ENCODE measurements around the gene EIF3A. TPM values are rescaled to one million over a fixed set of nuclear protein-coding genes. Genes with fewer than 3 reads are reported as not detected.
"Not testable (repeated sequence)": the region's sequence is repeated elsewhere in the genome, so short reads cannot be mapped to it uniquely, and the experiment has no call there.

Gene EIF3A
- total and polyA plus RNA-seq, 4 donors: 37.1 to 101 (median 80.5) TPM

DNA sequence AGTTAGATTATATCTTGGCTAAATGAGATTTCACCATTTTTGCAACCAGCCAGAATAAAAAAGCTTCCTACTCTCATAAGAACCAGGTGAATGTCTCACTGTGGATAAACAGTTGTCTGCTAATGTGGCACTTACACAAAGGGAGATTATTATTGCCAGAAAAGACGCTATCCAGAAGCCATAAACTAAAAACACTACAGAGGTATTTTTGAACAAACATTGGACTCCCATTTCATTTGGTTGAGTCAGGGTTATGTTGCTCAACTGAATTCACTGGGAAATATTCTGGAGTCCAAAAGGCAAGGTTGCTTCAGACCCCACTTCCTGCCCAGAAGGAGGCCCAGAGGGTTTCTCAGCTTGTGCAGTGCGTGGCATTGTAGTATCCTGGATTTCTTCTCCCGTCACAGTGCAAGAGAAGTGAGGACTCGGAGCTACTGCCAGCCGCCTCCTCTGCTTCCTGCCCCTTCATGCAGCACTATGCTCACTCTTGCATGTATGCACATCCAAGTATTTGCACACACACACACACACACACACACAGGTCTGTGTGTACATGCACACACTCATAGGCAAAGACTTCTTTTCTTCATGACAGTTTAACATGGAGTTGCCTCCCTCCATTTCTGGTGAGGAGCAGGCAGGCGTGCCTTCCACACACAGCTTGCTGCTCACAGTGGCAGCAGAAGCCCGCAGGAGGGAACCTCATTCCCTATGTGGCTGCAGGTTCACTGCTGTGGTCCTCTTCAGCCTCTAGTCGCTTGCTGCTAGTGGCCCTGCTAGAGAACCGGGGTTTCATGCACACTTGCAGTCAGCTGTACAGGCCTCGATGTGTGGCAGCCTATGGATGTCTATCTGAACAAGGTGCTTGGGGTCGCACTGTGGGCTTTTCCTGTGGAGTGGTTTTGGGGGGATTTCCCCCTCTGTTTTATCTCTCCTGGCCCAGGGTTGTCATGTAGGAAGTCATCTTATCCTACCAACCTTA is 33.4 kb upstream of the EIF3A start:
- Histone ChIP-seq H3K9me3 (ENCODE audit: control insufficient read depth in 4 of 4, insufficient read depth in 3 of 4, low read length in 3 of 4) (no peaks in the 10 kb centered on the region), H3K4me1 (ENCODE audit: control insufficient read depth in 5 of 5, insufficient read depth in 5 of 5, low read length in 5 of 5) (no peaks in the 10 kb centered on the region), H3K27ac (ENCODE audit: low read depth in 1 of 2, low read length in 1 of 2) (no peak overlapping the region), H3K36me3 (ENCODE audit: control insufficient read depth in 4 of 4, insufficient read depth in 4 of 4, low read length in 4 of 4) (peaks cover 16 to 26% (median 21%) of the 10 kb centered on the region in 4 donors), H3K4me3 (no peak overlapping the region), H3K27me3 (ENCODE audit: control insufficient read depth in 3 of 3, insufficient read depth in 3 of 3, low read length in 2 of 3) (no peaks in the 10 kb centered on the region), H3K9ac (ENCODE audit: insufficient read depth in 1 of 2, low read length in 2 of 2) (no peak overlapping the region)
- 38 to 75% methylated on average over 11 of the region's 11 CpGs for WGBS, 2 donors
- no peak for DNase-seq
- no peak for ATAC-seq (ENCODE audit: insufficient read depth, low FRiP score)
- TF ChIP-seq, protein P1, sequence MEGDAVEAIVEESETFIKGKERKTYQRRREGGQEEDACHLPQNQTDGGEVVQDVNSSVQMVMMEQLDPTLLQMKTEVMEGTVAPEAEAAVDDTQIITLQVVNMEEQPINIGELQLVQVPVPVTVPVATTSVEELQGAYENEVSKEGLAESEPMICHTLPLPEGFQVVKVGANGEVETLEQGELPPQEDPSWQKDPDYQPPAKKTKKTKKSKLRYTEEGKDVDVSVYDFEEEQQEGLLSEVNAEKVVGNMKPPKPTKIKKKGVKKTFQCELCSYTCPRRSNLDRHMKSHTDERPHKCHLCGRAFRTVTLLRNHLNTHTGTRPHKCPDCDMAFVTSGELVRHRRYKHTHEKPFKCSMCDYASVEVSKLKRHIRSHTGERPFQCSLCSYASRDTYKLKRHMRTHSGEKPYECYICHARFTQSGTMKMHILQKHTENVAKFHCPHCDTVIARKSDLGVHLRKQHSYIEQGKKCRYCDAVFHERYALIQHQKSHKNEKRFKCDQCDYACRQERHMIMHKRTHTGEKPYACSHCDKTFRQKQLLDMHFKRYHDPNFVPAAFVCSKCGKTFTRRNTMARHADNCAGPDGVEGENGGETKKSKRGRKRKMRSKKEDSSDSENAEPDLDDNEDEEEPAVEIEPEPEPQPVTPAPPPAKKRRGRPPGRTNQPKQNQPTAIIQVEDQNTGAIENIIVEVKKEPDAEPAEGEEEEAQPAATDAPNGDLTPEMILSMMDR (IDR thresholded peaks at IDR 0.05; ENCODE audit: control extremely low read depth, extremely low read depth): no peak

DNA sequence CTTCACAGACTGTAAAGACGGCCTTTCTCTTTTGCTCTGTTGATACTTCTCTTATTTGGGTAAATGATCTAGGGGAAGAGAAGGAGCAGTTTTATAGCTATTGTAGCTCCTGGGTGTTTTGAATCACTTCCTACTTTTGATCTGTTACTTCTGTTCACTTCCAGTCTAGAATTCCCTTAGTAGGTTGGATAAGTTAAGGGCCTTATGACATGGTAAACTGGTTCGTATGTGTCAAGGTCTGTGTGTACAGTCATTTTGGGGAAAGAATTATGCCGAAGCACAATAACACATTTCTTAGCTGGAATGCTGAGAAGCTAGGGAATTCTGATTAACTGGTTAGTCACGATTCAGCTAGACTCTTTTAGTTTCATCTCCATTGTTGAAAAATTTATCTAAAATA is 31.4 kb upstream of the EIF3A start:
- TF ChIP-seq, protein P1 (IDR thresholded peaks at IDR 0.05; ENCODE audit: control extremely low read depth, extremely low read depth): no peak
- WGBS, 2 donors: 67 to 83% methylated on average over 4 of the region's 4 CpGs

DNA sequence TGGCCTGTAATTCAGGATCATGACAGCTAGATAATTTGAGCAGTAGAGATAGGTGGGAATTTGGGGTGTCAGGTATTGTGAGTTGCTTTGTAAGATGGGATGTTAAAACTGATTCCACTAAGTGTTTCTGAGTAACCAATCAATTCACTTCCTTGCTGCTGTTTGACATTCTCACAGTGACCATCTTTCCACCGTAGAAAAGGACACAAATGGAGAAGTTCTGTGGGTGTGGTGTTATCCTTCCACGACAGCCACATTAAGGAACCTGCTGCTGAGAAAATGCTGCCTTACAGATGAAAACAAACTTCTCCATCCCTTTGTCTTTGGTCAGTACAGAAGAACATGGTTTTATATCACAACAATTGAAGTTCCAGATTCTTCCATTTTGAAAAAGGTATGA is 27.2 kb upstream of the EIF3A start:
- H3K9ac ChIP-seq (ENCODE audit: insufficient read depth in 1 of 2, low read length in 2 of 2); H3K27ac ChIP-seq (ENCODE audit: low read depth in 1 of 2, low read length in 1 of 2): not testable (repeated sequence)
- 20 to 81% methylated on average over 2 of the region's 2 CpGs for WGBS, 2 donors

More for the DNA sequence above, 31.4 kb upstream of the EIF3A start:
- Histone ChIP-seq H3K9me3 (ENCODE audit: control insufficient read depth in 4 of 4, insufficient read depth in 3 of 4, low read length in 3 of 4) (no peaks in the 10 kb centered on the region), H3K9ac (ENCODE audit: insufficient read depth in 1 of 2, low read length in 2 of 2) (no peak overlapping the region), H3K27ac (ENCODE audit: low read depth in 1 of 2, low read length in 1 of 2) (no peak overlapping the region), H3K36me3 (ENCODE audit: control insufficient read depth in 4 of 4, insufficient read depth in 4 of 4, low read length in 4 of 4) (peaks cover 15 to 27% (median 21%) of the 10 kb centered on the region in 4 donors), H3K4me3 (no peak overlapping the region), H3K4me1 (ENCODE audit: control insufficient read depth in 5 of 5, insufficient read depth in 5 of 5, low read length in 5 of 5) (no peaks in the 10 kb centered on the region), H3K27me3 (ENCODE audit: control insufficient read depth in 3 of 3, insufficient read depth in 3 of 3, low read length in 2 of 3) (no peaks in the 10 kb centered on the region)
- ATAC-seq (ENCODE audit: insufficient read depth, low FRiP score): no peak
- no peak for DNase-seq

DNA sequence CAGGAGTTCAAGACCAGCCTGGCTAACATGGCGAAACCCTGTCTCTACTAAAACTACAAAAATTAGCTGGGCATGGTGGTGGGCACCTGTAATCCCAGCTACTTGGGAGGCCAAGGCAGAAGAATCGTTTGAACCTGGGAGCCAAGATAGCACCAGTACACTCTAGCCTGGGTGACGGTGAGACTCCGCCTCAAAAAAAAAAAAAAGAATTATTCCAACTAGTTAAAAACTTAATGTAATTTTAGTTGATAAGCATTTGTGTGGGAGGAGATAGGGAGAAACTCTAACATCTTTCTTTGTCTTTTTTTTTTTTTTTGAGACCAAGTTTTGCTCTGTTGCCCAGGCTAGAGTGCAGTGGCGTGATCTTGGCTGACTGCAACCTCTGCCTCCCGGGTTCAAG is 26.5 kb upstream of the EIF3A start:
- H3K27ac ChIP-seq (ENCODE audit: low read depth in 1 of 2, low read length in 1 of 2); DNase-seq; ATAC-seq (ENCODE audit: insufficient read depth, low FRiP score); H3K9ac ChIP-seq (ENCODE audit: insufficient read depth in 1 of 2, low read length in 2 of 2); H3K27me3 ChIP-seq (ENCODE audit: control insufficient read depth in 3 of 3, insufficient read depth in 3 of 3, low read length in 2 of 3); H3K4me3 ChIP-seq; H3K9me3 ChIP-seq (ENCODE audit: control insufficient read depth in 4 of 4, insufficient read depth in 3 of 4, low read length in 3 of 4): not testable (repeated sequence)
- H3K4me1 ChIP-seq (ENCODE audit: control insufficient read depth in 5 of 5, insufficient read depth in 5 of 5, low read length in 5 of 5): peaks cover 0 to 11% (median 2%) of the 10 kb centered on the region in 5 donors
- peaks cover 2 to 16% (median 10%) of the 10 kb centered on the region in 4 donors for H3K36me3 ChIP-seq (ENCODE audit: control insufficient read depth in 4 of 4, insufficient read depth in 4 of 4, low read length in 4 of 4)
- 90 to 97% methylated on average over 6 of the region's 6 CpGs for WGBS, 2 donors

More for the DNA sequence above, 27.2 kb upstream of the EIF3A start:
- Histone ChIP-seq H3K36me3 (ENCODE audit: control insufficient read depth in 4 of 4, insufficient read depth in 4 of 4, low read length in 4 of 4) (peaks cover 5 to 21% (median 13%) of the 10 kb centered on the region in 4 donors), H3K4me1 (ENCODE audit: control insufficient read depth in 5 of 5, insufficient read depth in 5 of 5, low read length in 5 of 5) (peaks cover 0 to 11% (median 2%) of the 10 kb centered on the region in 5 donors)
- not testable (repeated sequence) for H3K4me3 ChIP-seq; H3K27me3 ChIP-seq (ENCODE audit: control insufficient read depth in 3 of 3, insufficient read depth in 3 of 3, low read length in 2 of 3); DNase-seq; H3K9me3 ChIP-seq (ENCODE audit: control insufficient read depth in 4 of 4, insufficient read depth in 3 of 4, low read length in 3 of 4); ATAC-seq (ENCODE audit: insufficient read depth, low FRiP score)

DNA sequence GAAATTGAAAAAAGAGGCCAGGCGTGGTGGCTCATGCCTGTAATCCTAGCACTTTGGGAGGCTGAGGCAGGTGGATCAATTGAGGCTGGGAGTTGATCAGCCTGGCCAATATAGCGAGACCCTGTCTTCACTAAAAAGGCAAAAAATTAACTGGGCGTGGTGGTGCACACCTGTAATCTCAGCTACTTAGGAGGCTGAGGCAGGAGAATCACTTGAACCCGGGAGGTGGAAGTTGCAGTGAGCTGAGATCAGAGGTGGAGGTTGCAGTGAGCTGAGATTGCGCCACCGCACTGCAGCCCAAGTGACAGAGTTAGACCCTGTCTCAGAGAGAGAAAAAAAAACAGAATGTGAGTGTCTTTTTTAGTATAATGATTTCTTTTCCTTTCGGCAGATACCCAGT is 25.3 kb upstream of the EIF3A start:
- H3K9me3 ChIP-seq (ENCODE audit: control insufficient read depth in 4 of 4, insufficient read depth in 3 of 4, low read length in 3 of 4); H3K4me3 ChIP-seq; H3K9ac ChIP-seq (ENCODE audit: insufficient read depth in 1 of 2, low read length in 2 of 2); H3K27me3 ChIP-seq (ENCODE audit: control insufficient read depth in 3 of 3, insufficient read depth in 3 of 3, low read length in 2 of 3); ATAC-seq (ENCODE audit: insufficient read depth, low FRiP score); H3K27ac ChIP-seq (ENCODE audit: low read depth in 1 of 2, low read length in 1 of 2); DNase-seq: not testable (repeated sequence)
- Histone ChIP-seq H3K4me1 (ENCODE audit: control insufficient read depth in 5 of 5, insufficient read depth in 5 of 5, low read length in 5 of 5) (peaks cover 0 to 11% (median 2%) of the 10 kb centered on the region in 5 donors), H3K36me3 (ENCODE audit: control insufficient read depth in 4 of 4, insufficient read depth in 4 of 4, low read length in 4 of 4) (peaks cover 0 to 13% (median 6%) of the 10 kb centered on the region in 4 donors)
- WGBS, 2 donors: 83 to 96% methylated on average over 7 of the region's 7 CpGs

All from lung (tissue), 12 donors.